Neural cell (in vitro differentiated cells): ENCODE results near the gene CIROP.

Experiments used
- CTCF ChIP-seq: fragments of 450-650 bp; IDR thresholded peaks from 2 replicates; pipeline ENCODE4 v1.5.1; 2014; ENCODE audit warnings: antibody characterized with exemption, mild to moderate bottlenecking, moderate library complexity; ENCODE audit not compliant: poor library complexity, severe bottlenecking
- EP300 ChIP-seq: fragments of 450-650 bp; conservative IDR thresholded peaks from 2 replicates; pipeline ENCODE4 v1.6.1; 2014; ENCODE audit warnings: antibody characterized with exemption, mild to moderate bottlenecking, moderate library complexity; ENCODE audit not compliant: poor library complexity, severe bottlenecking
- EZH2 ChIP-seq: fragments of 200-600, 300-800 bp; shearing (Covaris generic), sonication (generic); IDR thresholded peaks from 2 replicates; pipeline ENCODE4 v1.6.1; 2014; ENCODE audit warnings: antibody characterized with exemption, low read length, borderline replicate concordance, mild to moderate bottlenecking; ENCODE audit not compliant: insufficient read depth, poor library complexity, severe bottlenecking
- MXI1 ChIP-seq: fragments of 450-650 bp; conservative IDR thresholded peaks from 2 replicates; pipeline ENCODE4 v1.6.1; 2014; ENCODE audit warnings: antibody characterized with exemption, mild to moderate bottlenecking; ENCODE audit not compliant: poor library complexity, severe bottlenecking
- POLR2AphosphoS5 ChIP-seq: IDR thresholded peaks from 2 replicates; pipeline ENCODE4 v1.6.1; 2012
- RAD21 ChIP-seq: fragments of 450-650 bp; conservative IDR thresholded peaks from 2 replicates; pipeline ENCODE4 v1.6.1; 2014; ENCODE audit warnings: antibody characterized with exemption, mild to moderate bottlenecking, moderate library complexity
- TAF1 ChIP-seq: IDR thresholded peaks from 2 replicates; pipeline ENCODE4 v1.6.1; 2012; ENCODE audit warnings: low read depth
- TF ChIP-seq, protein P1 (sequence below): IDR thresholded peaks from 2 replicates; pipeline ENCODE4 v1.6.1; 2012; ENCODE audit warnings: borderline replicate concordance

DNA sequence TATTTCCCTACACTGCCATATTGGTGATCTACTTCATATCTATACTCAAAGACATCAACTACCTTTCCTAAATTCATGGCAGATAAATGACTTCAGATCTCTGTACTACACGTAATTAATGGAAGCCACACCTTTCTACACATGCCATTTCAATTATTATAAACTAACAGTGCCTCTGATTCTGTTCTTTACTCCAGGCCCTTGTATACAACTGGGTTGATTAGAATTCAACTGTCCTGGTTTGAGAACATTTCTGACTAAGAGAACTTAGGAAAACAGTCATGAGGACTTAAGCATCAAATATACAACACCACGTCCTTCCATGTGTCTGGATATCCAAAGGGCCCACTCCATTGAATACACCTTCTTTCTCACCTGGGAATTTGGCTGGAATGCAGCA is 11.7 kb downstream of the CIROP start:
- TF ChIP-seq CTCF (no peak), TAF1 (no peak), EZH2 (no peak), RAD21 (no peak), MXI1 (no peak), POLR2AphosphoS5 (no peak), EP300 (no peak)
- TF ChIP-seq, protein P1, sequence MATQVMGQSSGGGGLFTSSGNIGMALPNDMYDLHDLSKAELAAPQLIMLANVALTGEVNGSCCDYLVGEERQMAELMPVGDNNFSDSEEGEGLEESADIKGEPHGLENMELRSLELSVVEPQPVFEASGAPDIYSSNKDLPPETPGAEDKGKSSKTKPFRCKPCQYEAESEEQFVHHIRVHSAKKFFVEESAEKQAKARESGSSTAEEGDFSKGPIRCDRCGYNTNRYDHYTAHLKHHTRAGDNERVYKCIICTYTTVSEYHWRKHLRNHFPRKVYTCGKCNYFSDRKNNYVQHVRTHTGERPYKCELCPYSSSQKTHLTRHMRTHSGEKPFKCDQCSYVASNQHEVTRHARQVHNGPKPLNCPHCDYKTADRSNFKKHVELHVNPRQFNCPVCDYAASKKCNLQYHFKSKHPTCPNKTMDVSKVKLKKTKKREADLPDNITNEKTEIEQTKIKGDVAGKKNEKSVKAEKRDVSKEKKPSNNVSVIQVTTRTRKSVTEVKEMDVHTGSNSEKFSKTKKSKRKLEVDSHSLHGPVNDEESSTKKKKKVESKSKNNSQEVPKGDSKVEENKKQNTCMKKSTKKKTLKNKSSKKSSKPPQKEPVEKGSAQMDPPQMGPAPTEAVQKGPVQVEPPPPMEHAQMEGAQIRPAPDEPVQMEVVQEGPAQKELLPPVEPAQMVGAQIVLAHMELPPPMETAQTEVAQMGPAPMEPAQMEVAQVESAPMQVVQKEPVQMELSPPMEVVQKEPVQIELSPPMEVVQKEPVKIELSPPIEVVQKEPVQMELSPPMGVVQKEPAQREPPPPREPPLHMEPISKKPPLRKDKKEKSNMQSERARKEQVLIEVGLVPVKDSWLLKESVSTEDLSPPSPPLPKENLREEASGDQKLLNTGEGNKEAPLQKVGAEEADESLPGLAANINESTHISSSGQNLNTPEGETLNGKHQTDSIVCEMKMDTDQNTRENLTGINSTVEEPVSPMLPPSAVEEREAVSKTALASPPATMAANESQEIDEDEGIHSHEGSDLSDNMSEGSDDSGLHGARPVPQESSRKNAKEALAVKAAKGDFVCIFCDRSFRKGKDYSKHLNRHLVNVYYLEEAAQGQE = no peak
